H1 (cell line): ENCODE results near the gene RAD9A.

Source experiments
- BRCA1 ChIP-seq: IDR thresholded peaks from 2 replicates; pipeline ENCODE4 v1.6.1; 2012; ENCODE audit warnings: low read depth, low read length, improper control_type of control experiment
- CTCF ChIP-seq, 3 experiments: IDR thresholded peaks; 1 replicate in 2 of 3; 2 replicates in 1 of 3; pipeline versions ENCODE4 v1.5.1 to v1.6.1; 2011; ENCODE audit warnings: low read length in 3 of 3, mild to moderate bottlenecking in 3 of 3, inconsistent platforms in 2 of 3, low read depth in 1 of 3, moderate library complexity in 1 of 3; ENCODE audit not compliant: insufficient read depth in 1 of 3; ENCODE audit errors: control extremely low read depth in 1 of 3
- EP300 ChIP-seq, 2 experiments: IDR thresholded peaks; 1 replicate in 1 of 2; 2 replicates in 1 of 2; pipeline ENCODE4 v1.6.1; 2011 to 2012; ENCODE audit warnings: low read depth in 2 of 2, low read length in 2 of 2, mild to moderate bottlenecking in 2 of 2, borderline replicate concordance in 1 of 2, inconsistent platforms in 1 of 2, moderate library complexity in 1 of 2
- EZH2 ChIP-seq: fragments of 200-600 bp; sonication (generic); IDR thresholded peaks from 2 replicates; pipeline ENCODE4 v1.7.1; 2012; ENCODE audit warnings: low read depth, mild to moderate bottlenecking, moderate library complexity, low read length, inconsistent platforms; ENCODE audit not compliant: severe bottlenecking
- JUND ChIP-seq: IDR thresholded peaks from 2 replicates; pipeline ENCODE4 v1.6.1; 2011; ENCODE audit warnings: mild to moderate bottlenecking, improper control_type of control experiment, low read length
- POLR2A ChIP-seq, 2 experiments: IDR thresholded peaks; 1 replicate in 1 of 2; 2 replicates in 1 of 2; pipeline ENCODE4 v1.6.1; 2011; ENCODE audit warnings: low read depth in 2 of 2, low read length in 2 of 2, mild to moderate bottlenecking in 2 of 2; ENCODE audit errors: control extremely low read depth in 1 of 2
- POLR2AphosphoS5 ChIP-seq: IDR thresholded peaks from 2 replicates; pipeline ENCODE4 v1.6.1; 2011; ENCODE audit warnings: low read depth, low read length
- SIX5 ChIP-seq: IDR thresholded peaks from 2 replicates; pipeline ENCODE4 v1.6.1; 2011; ENCODE audit warnings: mild to moderate bottlenecking, low read depth, low read length
- SP1 ChIP-seq: IDR thresholded peaks from 2 replicates; pipeline ENCODE4 v1.6.1; 2011; ENCODE audit warnings: low read depth, low read length
- SRF ChIP-seq: IDR thresholded peaks from 2 replicates; pipeline ENCODE4 v1.6.1; 2011; ENCODE audit warnings: mild to moderate bottlenecking, low read depth, low read length, moderate library complexity
- TCF12 ChIP-seq: IDR thresholded peaks from 2 replicates; pipeline ENCODE4 v1.6.1; 2011; ENCODE audit warnings: low read depth, mild to moderate bottlenecking, low read length
- TF ChIP-seq, protein P1 (sequence below): IDR thresholded peaks from 2 replicates; pipeline ENCODE4 v1.6.1; 2011; ENCODE audit warnings: low read length, improper control_type of control experiment
- TF ChIP-seq, protein P2 (sequence below): IDR thresholded peaks from 2 replicates; pipeline ENCODE4 v1.6.1; 2012; ENCODE audit warnings: inconsistent platforms

DNA sequence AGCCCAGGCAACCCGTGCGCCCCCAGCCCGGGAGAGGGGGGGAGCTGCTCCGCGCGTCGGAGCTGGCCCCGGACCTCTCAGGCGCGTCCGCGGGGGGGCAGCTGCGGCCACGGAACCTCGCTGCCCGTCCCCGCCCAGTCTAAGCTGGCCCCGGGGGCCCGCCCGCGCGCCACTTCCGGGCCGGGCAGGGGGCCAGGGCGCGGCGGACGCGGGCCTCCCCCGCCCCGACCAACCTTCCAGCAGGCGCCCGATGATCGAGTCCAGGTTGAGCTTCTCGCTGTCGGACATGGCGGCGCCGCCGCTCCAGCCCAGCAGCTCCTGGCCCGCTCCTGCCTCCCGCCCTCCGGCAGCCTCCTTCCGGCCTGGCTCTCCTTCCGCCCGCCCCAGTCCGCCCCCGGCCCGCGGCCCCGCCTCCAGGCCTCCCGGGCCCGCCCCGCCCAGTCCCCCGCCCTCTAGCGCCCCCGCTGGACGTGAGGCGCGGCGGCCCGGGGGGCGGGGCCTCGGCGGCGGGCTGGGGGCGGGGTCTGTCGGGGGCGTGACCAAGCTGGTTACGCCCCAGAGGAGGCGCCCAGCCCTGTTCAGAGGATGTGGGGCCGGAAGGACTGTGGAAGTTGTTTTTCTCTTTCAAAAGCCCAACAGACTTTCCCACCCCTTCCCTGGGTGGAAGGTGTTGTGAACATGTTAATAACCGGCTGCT is 9.9 kb downstream of the RAD9A start, which contains the start of gene PPP1CA:
- TF ChIP-seq EZH2 (no peak), TCF12 (no peak), BRCA1 (no peak), CTCF (IDR thresholded peaks at IDR 0.05; ENCODE audit: control extremely low read depth in 1 of 3, insufficient read depth in 1 of 3, low read depth in 1 of 3, low read length in 3 of 3) (peak in 1 of 3 experiments; percentile 37; a peak in 1 of 4 replicates), JUND (no peak), POLR2AphosphoS5 (peak; percentile 76), POLR2A (IDR thresholded peaks at IDR 0.05; ENCODE audit: control extremely low read depth in 1 of 2, low read depth in 2 of 2, low read length in 2 of 2) (peak in 1 of 2 experiments; percentile 72; a peak in 1 of 3 replicates), EP300 (IDR thresholded peaks at IDR 0.05; ENCODE audit: borderline replicate concordance in 1 of 2, low read depth in 2 of 2, low read length in 2 of 2) (no peak), SP1 (no peak), SRF (no peak), SIX5 (no peak)
- TF ChIP-seq, protein P1, sequence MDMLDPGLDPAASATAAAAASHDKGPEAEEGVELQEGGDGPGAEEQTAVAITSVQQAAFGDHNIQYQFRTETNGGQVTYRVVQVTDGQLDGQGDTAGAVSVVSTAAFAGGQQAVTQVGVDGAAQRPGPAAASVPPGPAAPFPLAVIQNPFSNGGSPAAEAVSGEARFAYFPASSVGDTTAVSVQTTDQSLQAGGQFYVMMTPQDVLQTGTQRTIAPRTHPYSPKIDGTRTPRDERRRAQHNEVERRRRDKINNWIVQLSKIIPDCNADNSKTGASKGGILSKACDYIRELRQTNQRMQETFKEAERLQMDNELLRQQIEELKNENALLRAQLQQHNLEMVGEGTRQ: no peak
- TF ChIP-seq, protein P2, sequence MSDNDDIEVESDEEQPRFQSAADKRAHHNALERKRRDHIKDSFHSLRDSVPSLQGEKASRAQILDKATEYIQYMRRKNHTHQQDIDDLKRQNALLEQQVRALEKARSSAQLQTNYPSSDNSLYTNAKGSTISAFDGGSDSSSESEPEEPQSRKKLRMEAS: no peak
